B cell (primary cell): Measurements from ENCODE around the gene SCN1B. TPM values are rescaled to one million over a fixed set of nuclear protein-coding genes. Genes with fewer than 3 reads are reported as not detected.

Experiments used
- ATAC-seq: fragments of 200-7000 bp; cut with Tn5 transposase; one replicate; pipeline ENCODE4 v1.10.0; 2021; ENCODE audit warnings: low read depth, mild to moderate bottlenecking, moderate number of reproducible peaks, moderate library complexity
- CTCF ChIA-PET: fragments of 350-600 bp; sonication (Branson Sonifier 250); formaldehyde crosslinking; loops from one replicate; lab custom pipeline; 2021; ENCODE audit warnings: antibody characterized with exemption, inconsistent platforms; lab: Charles Lee
- POLR2A ChIA-PET: fragments of 350-600 bp; sonication (Branson Sonifier 250); formaldehyde crosslinking; loops from one replicate; lab custom pipeline; 2021; ENCODE audit warnings: antibody characterized with exemption; lab: Charles Lee
- DNase-seq: peaks from one replicate; pipeline ENCODE4 v3.0.0; 2013
- H2AFZ ChIP-seq: 2 replicates; pipeline ENCODE4 v1.6.1; 2012; ENCODE audit warnings: mild to moderate bottlenecking, low read depth, low read length; ENCODE audit not compliant: insufficient read depth, poor library complexity, severe bottlenecking
- H3K27ac ChIP-seq, 2 donors: 1 replicate in 1 of 2; 2 replicates in 1 of 2; pipeline ENCODE4 v1.5.1; 2012 to 2013; ENCODE audit warnings: low read length in 2 of 2, mild to moderate bottlenecking in 2 of 2, moderate library complexity in 1 of 2
- H3K27me3 ChIP-seq, 4 experiments: fragments of 200-600 bp in 1 of 4; sonication (generic) in 1 of 4; replicated peaks in 1 of 4; 1 replicate in 2 of 4; 2 replicates in 2 of 4; pipeline versions ENCODE4 v1.6.1 to v1.7.0; 2013 to 2016; ENCODE audit warnings: low read length in 3 of 4, mild to moderate bottlenecking in 2 of 4, mixed read lengths in 1 of 4, moderate library complexity in 1 of 4; ENCODE audit not compliant: insufficient read depth in 4 of 4, control insufficient read depth in 3 of 4; ENCODE audit errors: control extremely low read depth in 1 of 4
- H3K36me3 ChIP-seq, 2 experiments: replicated peaks in 1 of 2; 1 replicate in 1 of 2; 2 replicates in 1 of 2; pipeline versions ENCODE4 v1.6.1 to v1.7.1; 2013; ENCODE audit warnings: low read length in 1 of 2; ENCODE audit not compliant: insufficient read depth in 2 of 2, control insufficient read depth in 1 of 2; ENCODE audit errors: control extremely low read depth in 1 of 2, extremely low read depth in 1 of 2
- H3K4me1 ChIP-seq, 2 donors: fragments of 200-600 bp in 1 of 2; sonication (generic) in 1 of 2; 1 replicate in 1 of 2; 2 replicates in 1 of 2; pipeline versions ENCODE4 v1.5.1 to v1.6.1; 2013 to 2017; ENCODE audit warnings: low read length in 2 of 2; ENCODE audit not compliant: control insufficient read depth in 2 of 2, insufficient read depth in 2 of 2
- H3K4me2 ChIP-seq: replicated peaks from 2 replicates; pipeline ENCODE3; 2012; ENCODE audit warnings: mild to moderate bottlenecking, low read depth, low read length; ENCODE audit not compliant: poor library complexity, severe bottlenecking
- H3K4me3 ChIP-seq, 5 experiments: fragments of 200-600 bp in 1 of 5; sonication (generic) in 1 of 5; 1 replicate in 3 of 5; 2 replicates in 2 of 5; pipeline versions ENCODE4 v1.5.1 to v1.7.0; 2011 to 2016; ENCODE audit warnings: low read length in 4 of 5, mild to moderate bottlenecking in 4 of 5, low read depth in 2 of 5, control low read depth in 1 of 5, moderate library complexity in 1 of 5; ENCODE audit not compliant: insufficient read depth in 1 of 5; ENCODE audit errors: control extremely low read depth in 1 of 5, extremely low read depth in 1 of 5
- H3K79me2 ChIP-seq: fragments of 200-600 bp; sonication (generic); one replicate; pipeline ENCODE4 v1.6.0; 2016; ENCODE audit warnings: low read length; ENCODE audit not compliant: control insufficient read depth, insufficient read depth
- H3K9ac ChIP-seq: fragments of 200-600 bp; sonication (generic); 2 replicates; pipeline ENCODE4 v1.6.1; 2017; ENCODE audit warnings: mild to moderate bottlenecking, low read length, moderate library complexity
- H3K9me3 ChIP-seq, 3 donors: one replicate each; pipeline versions ENCODE4 v1.6.1 to v1.7.1; 2013; ENCODE audit warnings: low read length in 2 of 3; ENCODE audit not compliant: control insufficient read depth in 2 of 3, insufficient read depth in 1 of 3; ENCODE audit errors: control extremely low read depth in 1 of 3
- H4K20me1 ChIP-seq: 2 replicates; pipeline ENCODE4 v1.6.0; 2012; ENCODE audit warnings: mild to moderate bottlenecking, low read length; ENCODE audit not compliant: insufficient read depth, control insufficient read depth, poor library complexity, severe bottlenecking
- H3K27ac Mint-ChIP-seq: one replicate; pipeline ENCODE4 v1.8.0; 2021; ENCODE audit warnings: mixed read lengths
- H3K27me3 Mint-ChIP-seq: one replicate; pipeline ENCODE4 v1.8.0; 2021; ENCODE audit warnings: mixed read lengths
- H3K4me1 Mint-ChIP-seq: one replicate; pipeline ENCODE4 v1.8.0; 2021; ENCODE audit warnings: mixed read lengths
- H3K4me3 Mint-ChIP-seq: one replicate; pipeline ENCODE4 v1.8.0; 2021; ENCODE audit warnings: mixed read lengths
- H3K9me3 Mint-ChIP-seq: one replicate; pipeline ENCODE4 v1.8.0; 2022; ENCODE audit warnings: mixed read lengths; ENCODE audit not compliant: insufficient read depth
- CTCF ChIP-seq: fragments of 200-600 bp; IDR thresholded peaks from one replicate; pipeline ENCODE4 v1.8.0; 2022; ENCODE audit warnings: antibody characterized with exemption, mild to moderate bottlenecking
- EZH2 ChIP-seq: IDR thresholded peaks from 2 replicates; pipeline ENCODE4 v1.6.1; 2012; ENCODE audit warnings: borderline replicate concordance, low read depth, mild to moderate bottlenecking, moderate library complexity, low read length; ENCODE audit not compliant: insufficient read depth, poor library complexity, severe bottlenecking
- WGBS: methylation state at CpG from one replicate; pipeline ENCODE4 v1.1.5; 2013; ENCODE audit warnings: missing lambda C conversion rate; ENCODE audit not compliant: insufficient coverage; 5-methylcytosine and 5-hydroxymethylcytosine counted together
- intact Hi-C: fragments of 100-400 bp; cut with micrococcal nuclease; formaldehyde crosslinking; loops from one replicate; pipeline ENCODE4 v1.10.0; 2022
- polyA plus RNA-seq: library from polyadenylated mRNA; depleted of rRNA; stranded (reverse); fragments of >200 nt; gene quantifications from 2 replicates; pipeline ENCODE4 v1.2.3, GENCODE V29; 2012
- total RNA-seq, 2 donors: library from RNA; stranded (reverse); fragments of 120-200 nt in 1 of 2; gene quantifications; 1 replicate in 1 of 2; 2 replicates in 1 of 2; pipeline versions ENCODE4 v1.2.3 to v1.2.4, GENCODE V29; 2013 to 2022

The SCN1B gene
- total and polyA plus RNA-seq, 2 donors (not counting 1 experiment from before 2014, with no cell fraction given): 0.52 to 0.72 TPM

- DNase-seq: peak; percentile 65
- Mint-ChIP-seq H3K27me3 (no peaks in the 10 kb centered on the region), H3K4me1 (peaks cover 59% of the 10 kb centered on the region), H3K27ac (peak overlapping the region; percentile 91), H3K4me3 (peak overlapping the region; percentile 93), H3K9me3 (no peaks in the 10 kb centered on the region)
- H3K4me2 ChIP-seq: peak overlapping the region; percentile 99
- H2AFZ ChIP-seq: peak overlapping the region; percentile 92
- POLR2A ChIA-PET: interaction anchor here (1.2 kb wide), 1 partner anchor 28 kb away, joined by 3 read pairs; no protein-coding TSS in a partner anchor
- TF ChIP-seq CTCF (no peak), EZH2 (no peak)
- CTCF ChIA-PET: interaction anchor here (0.8 to 5.0 kb wide), 4 partner anchors 12 to 66 kb away, joined by 3 to 32 read pairs (median 4); no protein-coding TSS in a partner anchor
- intact Hi-C loops: loop anchor here (5.0 kb wide), 1 partner anchor 269 kb away; the partner anchor contains the start of gene ZNF181
- peaks cover 59% of the 10 kb centered on the region for H3K79me2 ChIP-seq
- no peaks in the 10 kb centered on the region for H3K27me3 ChIP-seq
- no peaks in the 10 kb centered on the region for H3K9me3 ChIP-seq
- under 1% methylated on average over 41 of the region's 46 CpGs for WGBS
- H4K20me1 ChIP-seq: peaks cover 33% of the 10 kb centered on the region
- peak; percentile 4 for ATAC-seq
- H3K4me1 ChIP-seq: peaks cover 47 to 67% of the 10 kb centered on the region in 2 donors
- peak overlapping the region; percentile 68 to 84 for H3K27ac ChIP-seq
- peaks cover 3 to 6% of the 10 kb centered on the region in 2 experiments for H3K36me3 ChIP-seq
- peak overlapping the region; percentile 66 to 84 (median 74) for H3K4me3 ChIP-seq
- peak overlapping the region; percentile 76 for H3K9ac ChIP-seq
Measured at GRCh38 chr19:35000647-35001501, 29.4 kb upstream of the SCN1B start.
